COLO829 (cell line): ENCODE measurements around the gene NCKAP1.
"Not testable (repeated sequence)": the region's sequence is repeated elsewhere in the genome, so short reads cannot be mapped to it uniquely, and the experiment has no call there.

Source experiments
- DNase-seq: peaks from one replicate; pipeline ENCODE4 v3.0.0; 2012; ENCODE audit warnings: low spot score

Gene NCKAP1

GRCh38 chr2:183035954-183036669 lies 2.1 kb downstream of the NCKAP1 start:
- DNase-seq = no peak

DNA sequence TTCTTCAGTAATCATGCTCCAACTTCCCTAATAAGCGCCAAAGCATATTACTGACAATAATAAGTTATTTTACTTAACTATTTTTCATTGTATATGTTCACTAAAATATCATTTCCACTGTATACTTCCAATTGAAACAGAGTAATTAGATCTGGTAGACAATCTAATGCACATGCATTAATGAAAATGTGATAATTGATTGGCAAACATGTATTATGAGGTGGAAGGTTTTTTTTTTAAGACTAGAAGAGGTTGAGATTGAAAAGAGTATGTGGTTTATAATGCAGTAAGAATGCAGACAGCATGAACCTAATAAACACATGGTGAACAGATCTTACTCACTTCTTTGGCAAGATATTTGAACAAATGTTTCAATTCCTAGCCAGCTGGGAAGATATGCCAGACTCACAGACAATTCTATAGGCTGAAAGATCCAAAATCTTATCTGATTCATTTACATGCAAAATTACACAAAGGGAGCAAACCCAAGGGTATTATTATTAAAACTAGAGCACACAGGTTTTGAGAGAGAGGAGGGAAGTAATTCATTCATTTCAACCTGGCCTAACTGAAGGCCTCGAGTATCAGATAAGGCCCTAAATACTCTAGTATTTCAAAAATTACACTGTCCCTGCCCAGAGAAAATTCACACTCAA lies 2.8 kb downstream of the NCKAP1 start:
- no peak for DNase-seq

GRCh38 chr2:183034806-183035205 lies 3.5 kb downstream of the NCKAP1 start:
- DNase-seq = no peak

- DNase-seq = no peak
Measured at GRCh38 chr2:183033951-183034350, 4.3 kb downstream of the NCKAP1 start.

- no peak for DNase-seq
Measured at GRCh38 chr2:183031911-183032794, 6.1 kb downstream of the NCKAP1 start.

DNA sequence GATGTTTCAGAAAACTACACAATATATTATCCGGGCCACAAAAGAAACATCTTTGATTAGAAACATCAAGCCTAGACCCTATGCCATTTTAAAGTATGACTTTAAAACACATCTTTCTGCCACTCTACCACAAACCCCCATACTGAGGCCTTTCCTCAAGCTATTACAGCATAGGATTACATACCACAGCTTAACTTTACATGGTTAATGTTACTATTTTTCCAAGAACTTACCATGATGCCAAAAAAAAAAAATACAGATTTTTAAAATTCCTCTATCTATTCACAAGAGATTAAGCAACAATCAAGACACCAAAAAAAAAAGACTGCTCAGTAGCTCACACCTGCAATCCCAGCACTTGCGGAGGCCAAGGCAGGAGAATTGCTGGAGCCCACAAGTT lies 9.0 kb downstream of the NCKAP1 start:
- DNase-seq = no peak

DNA sequence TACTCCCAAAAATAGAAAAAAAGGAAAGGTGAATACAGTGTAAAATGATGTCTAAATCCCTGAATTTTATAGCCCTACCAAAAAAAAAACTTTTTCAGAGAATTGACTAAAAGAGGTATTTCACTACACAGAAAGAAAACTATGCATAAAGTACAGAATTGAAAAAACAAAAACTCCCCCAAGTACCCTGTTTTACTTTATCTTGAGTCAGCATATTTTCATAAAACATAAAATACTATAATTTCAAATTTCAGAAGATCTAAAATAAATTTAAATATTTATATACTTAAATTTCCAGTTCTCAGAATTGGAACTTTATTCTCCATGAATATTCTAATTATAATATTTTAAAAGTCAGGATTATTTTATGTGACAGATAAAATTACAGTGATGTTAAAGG lies 10.1 kb downstream of the NCKAP1 start:
- no peak for DNase-seq

- no peak for DNase-seq
Measured at GRCh38 chr2:183027443-183027842, 10.8 kb downstream of the NCKAP1 start.

DNA sequence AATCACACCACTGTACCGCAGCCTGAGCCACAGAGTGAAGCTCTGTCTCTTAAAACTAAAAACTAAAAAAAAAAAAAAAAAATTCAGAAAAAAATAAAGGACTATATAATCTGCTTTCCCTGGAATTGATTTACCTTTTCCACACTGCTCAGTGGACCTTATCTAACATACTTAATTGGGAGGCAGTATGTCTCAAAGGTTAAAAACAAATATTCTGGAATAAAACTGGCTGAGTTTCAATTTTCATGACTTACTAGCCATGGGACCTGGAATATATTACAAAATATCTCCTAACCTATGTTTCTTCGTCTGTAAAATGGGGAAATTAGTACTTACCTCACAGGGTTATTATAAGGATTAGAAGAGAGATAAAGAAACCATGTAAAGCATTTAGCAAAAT lies 11.8 kb downstream of the NCKAP1 start:
- no peak for DNase-seq

- DNase-seq = no peak
Measured at GRCh38 chr2:183025993-183026392, 12.3 kb downstream of the NCKAP1 start.

DNA sequence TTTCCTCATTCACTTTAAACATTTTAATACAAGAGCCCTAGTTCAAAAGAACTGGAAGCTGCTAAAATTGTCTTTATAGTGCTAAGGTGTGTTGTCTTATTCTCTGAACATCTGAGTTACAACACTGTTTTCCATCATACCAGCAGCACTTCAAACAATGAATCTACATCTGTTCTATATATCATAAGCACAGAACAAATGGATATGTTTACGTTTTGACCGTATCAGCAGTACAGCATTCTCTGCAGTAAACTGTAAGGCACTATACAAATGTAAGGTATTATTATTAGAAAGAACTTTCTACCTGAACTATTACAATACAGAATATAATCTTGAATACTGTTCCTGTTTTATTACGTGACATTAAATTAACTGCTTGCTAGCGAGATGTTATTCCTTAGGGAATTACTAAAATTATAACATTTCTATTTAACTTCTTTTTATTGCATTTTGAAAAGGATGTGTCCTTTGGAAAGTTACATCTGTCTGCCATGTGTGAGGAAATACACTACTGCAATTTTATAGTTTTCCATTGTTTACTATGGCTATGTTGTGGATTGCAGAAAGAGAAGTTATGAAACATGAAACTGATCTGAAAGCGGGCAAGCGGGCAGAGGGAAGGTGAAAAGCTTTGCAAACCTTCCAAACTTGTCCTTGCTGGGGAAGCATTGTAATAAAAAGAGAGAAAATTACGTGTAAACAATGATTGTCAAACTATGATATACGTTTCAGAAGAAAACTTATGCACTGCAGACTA lies 13.7 kb downstream of the NCKAP1 start:
- no peak for DNase-seq

GRCh38 chr2:183022711-183023110 lies 15.5 kb downstream of the NCKAP1 start:
- DNase-seq = no peak

DNA sequence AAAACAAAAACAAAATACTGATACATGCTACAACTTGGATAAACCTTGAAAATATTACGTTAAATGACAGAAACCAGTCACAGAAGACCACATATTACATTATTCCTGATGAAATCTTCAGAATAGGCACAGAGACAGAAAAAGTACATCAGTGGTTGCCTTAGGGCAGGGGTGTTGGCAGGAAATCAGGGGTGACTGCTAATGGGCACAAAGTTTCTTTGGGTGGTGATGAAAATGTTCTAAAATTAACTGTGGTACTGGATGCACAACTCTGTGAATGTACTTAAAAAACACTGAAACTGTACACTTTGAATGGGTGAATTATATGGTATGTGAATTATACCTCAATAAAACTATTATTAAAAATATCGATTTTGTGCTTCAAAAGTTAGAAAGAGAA lies 16.6 kb downstream of the NCKAP1 start:
- no peak for DNase-seq

- no peak for DNase-seq
Measured at GRCh38 chr2:183019718-183020442, 18.4 kb downstream of the NCKAP1 start.

- DNase-seq = not testable (repeated sequence)
Measured at GRCh38 chr2:183017845-183018244, 20.4 kb downstream of the NCKAP1 start.

GRCh38 chr2:183014005-183014404 lies 24.3 kb downstream of the NCKAP1 start:
- no peak for DNase-seq

- DNase-seq = no peak
Measured at GRCh38 chr2:183011743-183012142, 26.5 kb downstream of the NCKAP1 start.

GRCh38 chr2:183010112-183010511 lies 28.1 kb downstream of the NCKAP1 start:
- DNase-seq = no peak

DNA sequence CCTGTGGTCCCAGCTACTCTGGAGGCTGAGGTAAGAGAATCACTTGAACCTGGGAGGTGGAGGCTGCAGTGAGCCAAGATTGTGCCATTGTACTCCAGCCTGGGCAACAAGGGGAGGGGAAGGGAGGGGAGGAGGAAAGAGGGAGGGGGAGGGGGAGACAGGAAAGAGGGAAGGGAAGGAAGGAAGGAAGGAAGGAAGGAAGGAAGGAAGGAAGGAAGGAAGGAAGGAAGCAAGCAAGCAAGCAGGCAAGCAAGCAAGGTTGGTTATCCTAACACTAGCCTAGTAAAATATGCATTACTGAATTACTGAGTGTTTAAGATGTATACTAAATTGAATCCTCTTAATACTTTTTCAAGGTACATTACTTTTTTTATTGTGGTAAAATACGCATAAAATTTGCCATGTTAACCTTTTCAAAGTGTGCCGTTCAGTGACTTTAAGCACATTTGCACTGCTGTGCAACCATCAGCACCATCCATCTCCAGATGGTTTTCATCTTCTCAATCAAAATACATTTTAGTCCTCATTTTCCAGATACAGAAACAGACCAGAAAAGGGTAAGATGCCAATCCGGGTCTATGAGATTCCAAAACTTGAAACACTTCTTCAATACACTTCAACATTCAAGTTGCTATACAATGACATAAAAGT lies 28.9 kb downstream of the NCKAP1 start:
- DNase-seq = no peak

DNA sequence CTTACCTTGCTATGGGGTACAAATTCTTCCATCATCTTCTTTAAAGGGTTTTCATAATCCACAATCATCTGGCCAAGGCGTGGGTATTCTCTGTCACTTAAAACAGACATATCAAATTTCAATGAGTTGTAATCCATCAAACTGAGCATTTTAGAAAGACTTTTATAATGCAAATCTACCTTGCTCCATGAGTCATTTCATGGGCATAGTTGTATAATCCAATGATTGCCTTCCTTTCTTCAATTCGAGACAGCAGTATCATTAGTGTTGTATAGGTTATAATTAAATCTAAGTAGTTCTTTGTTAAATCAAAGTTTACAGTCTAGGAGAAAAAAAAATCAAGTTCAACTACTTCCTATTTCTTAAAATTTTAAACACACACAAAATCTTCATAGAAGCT lies 36.3 kb downstream of the NCKAP1 start:
- DNase-seq = no peak

GRCh38 chr2:183000846-183001245 lies 37.4 kb downstream of the NCKAP1 start:
- DNase-seq = no peak
